HG03159 (cell line): ENCODE measurements around the gene PCP4L1.
"Not testable (repeated sequence)": the region's sequence is repeated elsewhere in the genome, so short reads cannot be mapped to it uniquely, and the experiment has no call there.

Experiments
- ATAC-seq: cut with Tn5 transposase; IDR thresholded peaks from one replicate; pipeline ENCODE4 v1.9.1; 2021; ENCODE audit warnings: mild to moderate bottlenecking, moderate library complexity; ENCODE audit not compliant: unreplicated experiment

The PCP4L1 gene

GRCh38 chr1:161311595-161312181, 53.1 kb downstream of the PCP4L1 start:
- ATAC-seq: no peak

GRCh38 chr1:161313554-161314200, 55.1 kb downstream of the PCP4L1 start:
- no peak for ATAC-seq

- ATAC-seq: peak; percentile 92
Measured at GRCh38 chr1:161314201-161314981, 55.8 kb downstream of the PCP4L1 start, which contains the start of gene SDHC. Gene SDHC, plus strand, starts transcription at chr1:161314381. Its CDS starts 25 bp downstream, at chr1:161314406.

GRCh38 chr1:161315841-161316674, 57.5 kb downstream of the PCP4L1 start:
- ATAC-seq: not testable (repeated sequence)

GRCh38 chr1:161324020-161324419, 65.5 kb downstream of the PCP4L1 start:
- no peak for ATAC-seq

- ATAC-seq: no peak
Measured at GRCh38 chr1:161330346-161330745, 71.8 kb downstream of the PCP4L1 start.

GRCh38 chr1:161333166-161333565, 74.6 kb downstream of the PCP4L1 start:
- ATAC-seq: no peak
